B cell (primary cell): ENCODE results near the gene OR2T2. TPM values are rescaled to one million over a fixed set of nuclear protein-coding genes. Genes with fewer than 3 reads are reported as not detected.
"Not testable (repeated sequence)": the region's sequence is repeated elsewhere in the genome, so short reads cannot be mapped to it uniquely, and the experiment has no call there.

Experiments used
- ATAC-seq: fragments of 200-7000 bp; cut with Tn5 transposase; one replicate; pipeline ENCODE4 v1.10.0; 2021; ENCODE audit warnings: low read depth, mild to moderate bottlenecking, moderate number of reproducible peaks, moderate library complexity
- CTCF ChIA-PET: fragments of 350-600 bp; sonication (Branson Sonifier 250); formaldehyde crosslinking; loops from one replicate; lab custom pipeline; 2021; ENCODE audit warnings: antibody characterized with exemption, inconsistent platforms; lab: Charles Lee
- POLR2A ChIA-PET: fragments of 350-600 bp; sonication (Branson Sonifier 250); formaldehyde crosslinking; loops from one replicate; lab custom pipeline; 2021; ENCODE audit warnings: antibody characterized with exemption; lab: Charles Lee
- DNase-seq: peaks from one replicate; pipeline ENCODE4 v3.0.0; 2013
- H2AFZ ChIP-seq: 2 replicates; pipeline ENCODE4 v1.6.1; 2012; ENCODE audit warnings: mild to moderate bottlenecking, low read depth, low read length; ENCODE audit not compliant: insufficient read depth, poor library complexity, severe bottlenecking
- H3K27ac ChIP-seq, 2 donors: 1 replicate in 1 of 2; 2 replicates in 1 of 2; pipeline ENCODE4 v1.5.1; 2012 to 2013; ENCODE audit warnings: low read length in 2 of 2, mild to moderate bottlenecking in 2 of 2, moderate library complexity in 1 of 2
- H3K27me3 ChIP-seq, 4 experiments: fragments of 200-600 bp in 1 of 4; sonication (generic) in 1 of 4; replicated peaks in 1 of 4; 1 replicate in 2 of 4; 2 replicates in 2 of 4; pipeline versions ENCODE4 v1.6.1 to v1.7.0; 2013 to 2016; ENCODE audit warnings: low read length in 3 of 4, mild to moderate bottlenecking in 2 of 4, mixed read lengths in 1 of 4, moderate library complexity in 1 of 4; ENCODE audit not compliant: insufficient read depth in 4 of 4, control insufficient read depth in 3 of 4; ENCODE audit errors: control extremely low read depth in 1 of 4
- H3K36me3 ChIP-seq, 2 experiments: replicated peaks in 1 of 2; 1 replicate in 1 of 2; 2 replicates in 1 of 2; pipeline versions ENCODE4 v1.6.1 to v1.7.1; 2013; ENCODE audit warnings: low read length in 1 of 2; ENCODE audit not compliant: insufficient read depth in 2 of 2, control insufficient read depth in 1 of 2; ENCODE audit errors: control extremely low read depth in 1 of 2, extremely low read depth in 1 of 2
- H3K4me1 ChIP-seq, 2 donors: fragments of 200-600 bp in 1 of 2; sonication (generic) in 1 of 2; 1 replicate in 1 of 2; 2 replicates in 1 of 2; pipeline versions ENCODE4 v1.5.1 to v1.6.1; 2013 to 2017; ENCODE audit warnings: low read length in 2 of 2; ENCODE audit not compliant: control insufficient read depth in 2 of 2, insufficient read depth in 2 of 2
- H3K4me2 ChIP-seq: replicated peaks from 2 replicates; pipeline ENCODE3; 2012; ENCODE audit warnings: mild to moderate bottlenecking, low read depth, low read length; ENCODE audit not compliant: poor library complexity, severe bottlenecking
- H3K4me3 ChIP-seq, 5 experiments: fragments of 200-600 bp in 1 of 5; sonication (generic) in 1 of 5; 1 replicate in 3 of 5; 2 replicates in 2 of 5; pipeline versions ENCODE4 v1.5.1 to v1.7.0; 2011 to 2016; ENCODE audit warnings: low read length in 4 of 5, mild to moderate bottlenecking in 4 of 5, low read depth in 2 of 5, control low read depth in 1 of 5, moderate library complexity in 1 of 5; ENCODE audit not compliant: insufficient read depth in 1 of 5; ENCODE audit errors: control extremely low read depth in 1 of 5, extremely low read depth in 1 of 5
- H3K79me2 ChIP-seq: fragments of 200-600 bp; sonication (generic); one replicate; pipeline ENCODE4 v1.6.0; 2016; ENCODE audit warnings: low read length; ENCODE audit not compliant: control insufficient read depth, insufficient read depth
- H3K9ac ChIP-seq: fragments of 200-600 bp; sonication (generic); 2 replicates; pipeline ENCODE4 v1.6.1; 2017; ENCODE audit warnings: mild to moderate bottlenecking, low read length, moderate library complexity
- H3K9me3 ChIP-seq, 3 donors: one replicate each; pipeline versions ENCODE4 v1.6.1 to v1.7.1; 2013; ENCODE audit warnings: low read length in 2 of 3; ENCODE audit not compliant: control insufficient read depth in 2 of 3, insufficient read depth in 1 of 3; ENCODE audit errors: control extremely low read depth in 1 of 3
- H4K20me1 ChIP-seq: 2 replicates; pipeline ENCODE4 v1.6.0; 2012; ENCODE audit warnings: mild to moderate bottlenecking, low read length; ENCODE audit not compliant: insufficient read depth, control insufficient read depth, poor library complexity, severe bottlenecking
- H3K27ac Mint-ChIP-seq: one replicate; pipeline ENCODE4 v1.8.0; 2021; ENCODE audit warnings: mixed read lengths
- H3K27me3 Mint-ChIP-seq: one replicate; pipeline ENCODE4 v1.8.0; 2021; ENCODE audit warnings: mixed read lengths
- H3K4me1 Mint-ChIP-seq: one replicate; pipeline ENCODE4 v1.8.0; 2021; ENCODE audit warnings: mixed read lengths
- H3K4me3 Mint-ChIP-seq: one replicate; pipeline ENCODE4 v1.8.0; 2021; ENCODE audit warnings: mixed read lengths
- H3K9me3 Mint-ChIP-seq: one replicate; pipeline ENCODE4 v1.8.0; 2022; ENCODE audit warnings: mixed read lengths; ENCODE audit not compliant: insufficient read depth
- CTCF ChIP-seq: fragments of 200-600 bp; IDR thresholded peaks from one replicate; pipeline ENCODE4 v1.8.0; 2022; ENCODE audit warnings: antibody characterized with exemption, mild to moderate bottlenecking
- EZH2 ChIP-seq: IDR thresholded peaks from 2 replicates; pipeline ENCODE4 v1.6.1; 2012; ENCODE audit warnings: borderline replicate concordance, low read depth, mild to moderate bottlenecking, moderate library complexity, low read length; ENCODE audit not compliant: insufficient read depth, poor library complexity, severe bottlenecking
- WGBS: methylation state at CpG from one replicate; pipeline ENCODE4 v1.1.5; 2013; ENCODE audit warnings: missing lambda C conversion rate; ENCODE audit not compliant: insufficient coverage; 5-methylcytosine and 5-hydroxymethylcytosine counted together
- intact Hi-C: fragments of 100-400 bp; cut with micrococcal nuclease; formaldehyde crosslinking; loops from one replicate; pipeline ENCODE4 v1.10.0; 2022
- polyA plus RNA-seq: library from polyadenylated mRNA; depleted of rRNA; stranded (reverse); fragments of >200 nt; gene quantifications from 2 replicates; pipeline ENCODE4 v1.2.3, GENCODE V29; 2012
- total RNA-seq, 2 donors: library from RNA; stranded (reverse); fragments of 120-200 nt in 1 of 2; gene quantifications; 1 replicate in 1 of 2; 2 replicates in 1 of 2; pipeline versions ENCODE4 v1.2.3 to v1.2.4, GENCODE V29; 2013 to 2022

Gene OR2T2
- total and polyA plus RNA-seq, 2 donors (not counting 1 experiment from before 2014, with no cell fraction given): 0.48 to 3.9 TPM

- H3K9me3 ChIP-seq, H3K27me3 ChIP-seq, H3K4me1 ChIP-seq, H3K9ac ChIP-seq, H3K9me3 Mint-ChIP-seq, DNase-seq, H2AFZ ChIP-seq, H3K79me2 ChIP-seq, H3K4me2 ChIP-seq, H3K27ac Mint-ChIP-seq, H3K4me1 Mint-ChIP-seq, H3K4me3 Mint-ChIP-seq, POLR2A ChIA-PET, H3K27ac ChIP-seq, ATAC-seq, intact Hi-C loops, CTCF ChIA-PET, H3K27me3 Mint-ChIP-seq, H3K4me3 ChIP-seq, H3K36me3 ChIP-seq, H4K20me1 ChIP-seq: not testable (repeated sequence)
- WGBS: 92% methylated on average over 4 of the region's 7 CpGs
These were observed 13.7 kb downstream of the OR2T2 start for GRCh38 chr1:248459117-248459516.

- Histone ChIP-seq H3K36me3 (no peaks in the 10 kb centered on the region), H3K4me1 (no peaks in the 10 kb centered on the region), H3K27ac (no peak overlapping the region), H3K9ac (no peak overlapping the region), H3K4me2 (no peak overlapping the region), H3K9me3 (no peaks in the 10 kb centered on the region), H3K27me3 (no peaks in the 10 kb centered on the region), H4K20me1 (no peaks in the 10 kb centered on the region), H3K4me3 (no peak overlapping the region), H3K79me2 (no peaks in the 10 kb centered on the region), H2AFZ (no peak overlapping the region)
- no peak for ATAC-seq
- Mint-ChIP-seq H3K27me3 (no peaks in the 10 kb centered on the region), H3K27ac (no peak overlapping the region), H3K4me3 (no peak overlapping the region), H3K9me3 (no peaks in the 10 kb centered on the region), H3K4me1 (no peaks in the 10 kb centered on the region)
- ChIA-PET POLR2A (interaction anchor here (0.7 kb wide), 1 partner anchor 402 kb away, joined by 9 read pairs; no protein-coding TSS in a partner anchor), CTCF (no interaction called here)
- no peak for DNase-seq
- TF ChIP-seq EZH2: no peak
- TF ChIP-seq CTCF: no peak
- intact Hi-C loops: no loop called here
- WGBS: no CpG with 5 or more reads among the region's 4 CpGs
These were observed 25.7 kb downstream of the OR2T2 start for GRCh38 chr1:248471154-248471553.

DNA sequence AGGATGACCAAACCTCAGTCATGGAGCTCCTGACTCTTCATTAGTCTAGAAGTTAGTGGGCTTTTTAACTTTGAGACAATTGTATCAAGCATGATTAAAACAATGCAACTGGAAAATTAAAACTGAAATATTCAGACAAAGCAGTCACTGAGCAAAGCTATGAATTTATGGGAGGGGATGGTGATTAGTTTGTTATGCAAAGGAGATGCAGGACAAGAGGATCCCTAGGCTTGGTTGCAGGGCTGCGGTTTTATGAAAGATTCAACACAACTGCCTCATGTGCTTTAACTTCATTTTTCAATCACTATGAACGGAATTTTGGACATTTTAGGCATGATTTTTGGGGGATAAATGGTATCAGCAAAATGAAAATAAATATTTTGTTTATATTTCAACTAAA, 26.7 kb downstream of the OR2T2 start:
- H3K27ac ChIP-seq, H3K9ac ChIP-seq, CTCF ChIA-PET, H3K4me1 ChIP-seq, H2AFZ ChIP-seq, ATAC-seq, H3K4me2 ChIP-seq, H3K4me1 Mint-ChIP-seq, H3K9me3 ChIP-seq, H4K20me1 ChIP-seq, H3K27me3 Mint-ChIP-seq, H3K4me3 Mint-ChIP-seq, H3K9me3 Mint-ChIP-seq, intact Hi-C loops, H3K79me2 ChIP-seq, DNase-seq, H3K27ac Mint-ChIP-seq, H3K4me3 ChIP-seq, H3K27me3 ChIP-seq, H3K36me3 ChIP-seq: not testable (repeated sequence)
- POLR2A ChIA-PET: interaction anchor here (0.7 kb wide), 1 partner anchor 401 kb away, joined by 9 read pairs; no protein-coding TSS in a partner anchor
- WGBS: no CpG with 5 or more reads among the region's 2 CpGs
